HEK293 (cell line): ENCODE results near the gene MTRFR.

Source experiments
- PRDM4 ChIP-seq: fragments of 450-650 bp; formaldehyde crosslinking; IDR thresholded peaks from 2 replicates; pipeline ENCODE4 v1.5.1; 2017; ENCODE audit warnings: missing biosample characterization, missing genetic modification characterization
- REST ChIP-seq: fragments of 450-650 bp; formaldehyde crosslinking; IDR thresholded peaks from 2 replicates; pipeline ENCODE4 v1.5.1; 2016; ENCODE audit warnings: missing biosample characterization, missing genetic modification characterization
- ZBTB1 ChIP-seq: fragments of 450-650 bp; formaldehyde crosslinking; IDR thresholded peaks from 2 replicates; pipeline ENCODE4 v1.5.1; 2016; ENCODE audit warnings: missing biosample characterization, missing genetic modification characterization
- ZNF18 ChIP-seq: fragments of 450-650 bp; formaldehyde crosslinking; IDR thresholded peaks from 2 replicates; pipeline ENCODE4 v1.5.1; 2016; ENCODE audit warnings: missing biosample characterization, missing genetic modification characterization
- ZNF624 ChIP-seq: fragments of 450-650 bp; formaldehyde crosslinking; IDR thresholded peaks from 2 replicates; pipeline ENCODE4 v1.5.1; 2017; ENCODE audit warnings: missing biosample characterization, missing genetic modification characterization

GRCh38 chr12:123278101-123278627 lies 44.9 kb downstream of the MTRFR start:
- TF ChIP-seq ZNF624 (no peak), PRDM4 (no peak), ZNF18 (tag by site-specific recombination) (no peak), REST (no peak), ZBTB1 (tag by site-specific recombination) (no peak)
